Left lung (tissue), 10 donors: Measurements from ENCODE around the gene NDFIP1. TPM values are rescaled to one million over a fixed set of nuclear protein-coding genes. Genes with fewer than 3 reads are reported as not detected.

Experiments
- ATAC-seq: fragments of 200-7000 bp; cut with Tn5 transposase; one replicate; pipeline ENCODE4 v1.9.1; 2020; ENCODE audit warnings: moderate library complexity
- DNase-seq, 4 donors: peaks; one replicate each; pipeline ENCODE4 v3.0.0-alpha.2; 2013 to 2020
- H3K27ac ChIP-seq, 2 donors: fragments of 200-600 bp; sonication (generic) in 1 of 2; one replicate each; pipeline versions ENCODE4 v1.5.0 to v1.8.0; 2020 to 2021
- H3K27me3 ChIP-seq, 2 donors: fragments of 200-600 bp; sonication (generic) in 1 of 2; one replicate each; pipeline versions ENCODE4 v1.5.0 to v1.8.0; 2020 to 2021
- H3K36me3 ChIP-seq, 2 donors: fragments of 200-600 bp; sonication (generic) in 1 of 2; one replicate each; pipeline versions ENCODE4 v1.5.0 to v1.8.0; 2020 to 2021
- H3K4me1 ChIP-seq, 2 donors: fragments of 200-600 bp; one replicate each; pipeline ENCODE4 v1.8.0; 2021
- H3K4me3 ChIP-seq, 2 donors: fragments of 200-600 bp; sonication (generic) in 1 of 2; one replicate each; pipeline versions ENCODE4 v1.5.0 to v1.8.0; 2020 to 2021; ENCODE audit warnings: mild to moderate bottlenecking in 1 of 2
- H3K9me3 ChIP-seq, 2 donors: fragments of 200-600 bp; sonication (generic) in 1 of 2; one replicate each; pipeline versions ENCODE4 v1.5.0 to v1.8.0; 2020 to 2021
- CTCF ChIP-seq, 2 donors: fragments of 200-600 bp; sonication (generic) in 1 of 2; IDR thresholded peaks; one replicate each; pipeline versions ENCODE4 v1.5.0 to v1.8.0; 2021; ENCODE audit warnings: antibody characterized with exemption in 2 of 2
- intact Hi-C, 2 donors: fragments of 100-400 bp; cut with DNase I; formaldehyde crosslinking; loops; one replicate each; pipeline versions ENCODE4 v1.11.2 to v1.14.2; 2022
- polyA plus RNA-seq, 6 donors: library from polyadenylated mRNA; unstranded; fragments of 120-200 nt; gene quantifications; one replicate each; pipeline ENCODE4 v1.2.1, GENCODE V29; 2013; ENCODE audit not compliant: insufficient read length in 6 of 6
- total RNA-seq, 2 donors: library from RNA; stranded (reverse); fragmentation: NEBNext Ultra II Directional; extraction: Animal tissue kit (Norgen Biotek cat#: 25700); gene quantifications; one replicate each; pipeline ENCODE4 v1.2.1, GENCODE V29; 2021
- donor health status: DM: no; HTN: yes; CAD: no.
- donor health status: DM: no; HTN: no; CAD: no.

Gene NDFIP1
- total and polyA plus RNA-seq, 8 donors: 76.5 to 111 (median 103) TPM

- no peak for TF ChIP-seq CTCF (IDR thresholded peaks at IDR 0.05)
- no peak for ATAC-seq
These were observed 62.7 kb downstream of the NDFIP1 start for GRCh38 chr5:142171270-142171669.

DNA sequence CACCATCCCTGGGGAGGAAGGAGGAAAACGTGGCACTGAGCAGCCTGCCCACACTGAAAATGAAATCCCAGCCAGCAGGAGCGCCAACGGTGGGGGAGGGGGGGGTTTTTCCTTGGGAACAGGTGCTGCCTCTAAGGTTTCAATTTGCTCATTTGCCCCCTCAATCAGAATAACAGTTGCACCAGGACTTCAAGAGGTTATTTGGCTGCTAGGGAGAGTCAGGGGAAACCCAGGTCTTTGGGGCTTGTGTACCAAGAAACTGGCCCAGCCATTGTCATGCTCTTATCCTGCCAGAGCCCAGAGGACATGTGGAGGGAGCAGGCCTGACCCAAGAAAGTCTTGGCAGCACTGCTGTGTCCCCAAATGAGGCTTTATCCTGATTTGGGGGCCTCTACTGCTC is 66.5 kb downstream of the NDFIP1 start:
- DNase-seq: no peak
- TF ChIP-seq CTCF (IDR thresholded peaks at IDR 0.05): no peak
- intact Hi-C loops: no loop called here
- no peaks in the 10 kb centered on the region for H3K36me3 ChIP-seq
- no peaks in the 10 kb centered on the region for H3K4me1 ChIP-seq
- ATAC-seq: no peak
- H3K27me3 ChIP-seq: no peaks in the 10 kb centered on the region
- no peaks in the 10 kb centered on the region for H3K9me3 ChIP-seq
- no peak overlapping the region for H3K4me3 ChIP-seq
- no peak overlapping the region for H3K27ac ChIP-seq

More at GRCh38 chr5:142171270-142171669, 62.7 kb downstream of the NDFIP1 start:
- Histone ChIP-seq H3K27ac (no peak overlapping the region), H3K27me3 (no peaks in the 10 kb centered on the region), H3K9me3 (no peaks in the 10 kb centered on the region), H3K36me3 (no peaks in the 10 kb centered on the region), H3K4me3 (no peak overlapping the region), H3K4me1 (no peaks in the 10 kb centered on the region)
- no peak for DNase-seq
- intact Hi-C loops: no loop called here

DNA sequence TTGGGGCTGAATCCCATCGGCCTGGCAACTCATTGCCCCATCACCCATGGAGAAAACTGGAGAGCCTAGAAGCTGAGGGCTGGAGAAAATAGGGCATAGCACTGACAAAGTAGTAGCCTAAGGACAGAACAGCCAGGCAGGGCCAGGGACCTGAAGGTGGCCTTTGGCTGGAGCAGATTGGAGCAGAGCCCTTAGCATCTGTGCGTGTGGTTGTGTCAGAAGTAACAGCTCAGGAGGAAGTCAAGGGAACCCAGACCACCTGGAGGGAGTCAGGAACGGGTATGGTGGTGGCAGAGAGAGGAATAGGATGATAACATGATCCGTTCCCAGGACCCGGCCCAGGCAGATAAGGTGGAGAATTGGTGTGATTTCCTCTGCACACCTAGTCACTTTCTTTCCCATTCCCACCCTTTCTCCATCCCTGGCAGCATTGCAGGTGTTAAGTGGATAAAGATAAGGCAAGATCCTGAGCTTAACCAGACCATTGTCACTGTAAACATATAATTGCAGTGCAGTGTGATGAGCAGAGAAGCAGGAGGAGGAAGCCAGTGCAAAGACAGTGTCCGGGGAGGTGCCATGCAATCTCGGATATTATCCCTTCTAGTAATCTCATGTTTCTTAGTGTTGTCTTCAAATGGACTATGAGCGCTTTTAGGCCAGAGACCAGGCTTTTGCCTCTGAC is 67.0 kb downstream of the NDFIP1 start:
- no peak overlapping the region for H3K27ac ChIP-seq
- no peaks in the 10 kb centered on the region for H3K36me3 ChIP-seq
- no peaks in the 10 kb centered on the region for H3K4me1 ChIP-seq
- TF ChIP-seq CTCF (IDR thresholded peaks at IDR 0.05): no peak
- no peaks in the 10 kb centered on the region for H3K27me3 ChIP-seq
- ATAC-seq: no peak
- no peaks in the 10 kb centered on the region for H3K9me3 ChIP-seq
- intact Hi-C loops: no loop called here
- DNase-seq: no peak
- no peak overlapping the region for H3K4me3 ChIP-seq

- no peaks in the 10 kb centered on the region for H3K9me3 ChIP-seq
- ATAC-seq: peak; percentile 86
These were observed 67.7 kb downstream of the NDFIP1 start for GRCh38 chr5:142176255-142176654.

GRCh38 chr5:142178651-142179050 is 70.1 kb downstream of the NDFIP1 start:
- DNase-seq (no peak), ATAC-seq (no peak)
- intact Hi-C loops: no loop called here
- no peak overlapping the region for H3K27ac ChIP-seq
- H3K4me3 ChIP-seq: no peak overlapping the region
- H3K4me1 ChIP-seq: no peaks in the 10 kb centered on the region
- no peaks in the 10 kb centered on the region for H3K9me3 ChIP-seq
- H3K27me3 ChIP-seq: no peaks in the 10 kb centered on the region
- H3K36me3 ChIP-seq: no peaks in the 10 kb centered on the region
- no peak for TF ChIP-seq CTCF (IDR thresholded peaks at IDR 0.05)

More at GRCh38 chr5:142176255-142176654, 67.7 kb downstream of the NDFIP1 start:
- Histone ChIP-seq H3K27ac (no peak overlapping the region), H3K27me3 (no peaks in the 10 kb centered on the region), H3K36me3 (no peaks in the 10 kb centered on the region), H3K4me1 (no peaks in the 10 kb centered on the region), H3K4me3 (no peak overlapping the region)
- intact Hi-C loops: no loop called here
- no peak for TF ChIP-seq CTCF (IDR thresholded peaks at IDR 0.05)
- no peak for DNase-seq
